Ovary (tissue), 9 donors: ENCODE data around the gene FREY1. TPM values are rescaled to one million over a fixed set of nuclear protein-coding genes. Genes with fewer than 3 reads are reported as not detected.
"Not testable (repeated sequence)": the region's sequence is repeated elsewhere in the genome, so short reads cannot be mapped to it uniquely, and the experiment has no call there.

Experiments
- DNase-seq, 5 donors: peaks; one replicate each; pipeline ENCODE4 v3.0.0-alpha.2; 2019 to 2020
- H3K27ac ChIP-seq, 2 donors: fragments of 200-600 bp; one replicate each; pipeline versions ENCODE4 v1.5.1 to v1.8.0; 2019 to 2022
- H3K27me3 ChIP-seq: fragments of 200-600 bp; one replicate; pipeline ENCODE4 v1.8.0; 2022
- H3K36me3 ChIP-seq: fragments of 200-600 bp; sonication (generic); one replicate; pipeline ENCODE4 v1.5.1; 2019
- H3K4me1 ChIP-seq: one replicate; pipeline ENCODE4 v1.8.1; 2013; ENCODE audit warnings: mild to moderate bottlenecking, moderate library complexity; ENCODE audit not compliant: insufficient read depth
- H3K4me3 ChIP-seq: fragments of 200-600 bp; sonication (generic); one replicate; pipeline ENCODE4 v1.5.1; 2017
- H3K9me3 ChIP-seq, 2 donors: fragments of 200-600 bp in 1 of 2; sonication (generic) in 1 of 2; one replicate each; pipeline versions ENCODE4 v1.5.1 to v1.8.1; 2013 to 2019; ENCODE audit warnings: mild to moderate bottlenecking in 1 of 2, moderate library complexity in 1 of 2
- EP300 ChIP-seq: sonication (generic); formaldehyde crosslinking; IDR thresholded peaks from one replicate; pipeline ENCODE4 v1.6.1; 2017; ENCODE audit warnings: antibody characterized with exemption
- POLR2A ChIP-seq: fragments of 450-650 bp; IDR thresholded peaks from one replicate; pipeline ENCODE4 v1.6.1; 2017; ENCODE audit warnings: antibody characterized with exemption, mild to moderate bottlenecking, moderate library complexity
- WGBS, 3 donors: extraction: QIAGEN DNeasy Blood & Tissue Kit in 1 of 3; methylation state at CpG; one replicate each; pipeline versions ENCODE4 v1.1.5 to v1.1.7; 2013 to 2017; 5-methylcytosine and 5-hydroxymethylcytosine counted together
- intact Hi-C, 4 donors: fragments of 100-400 bp; cut with DNase I; formaldehyde crosslinking; loops; one replicate each; pipeline versions ENCODE4 v1.11.0 to v1.15.1; 2022 to 2023
- polyA plus RNA-seq, 2 donors: library from polyadenylated mRNA; stranded (reverse); fragments of 200-250 nt in 1 of 2; fragments of 350-450 nt in 1 of 2; fragmentation: Illumina TruSeq in 1 of 2; extraction: RNeasy Lipid Tissue Mini Kit (QIAGEN cat#74804) in 1 of 2; gene quantifications; one replicate each; pipeline ENCODE4 v1.2.3, GENCODE V29; 2013 to 2014
- total RNA-seq, 7 donors: library from RNA; depleted of rRNA in 2 of 7; stranded (reverse); fragments of >200 nt in 2 of 7; fragmentation: NEBNext Ultra II Directional in 3 of 7; extraction: Animal tissue kit (Norgen Biotek cat#: 25700) in 3 of 7; gene quantifications; one replicate each; pipeline versions ENCODE4 v1.1.0 to v1.2.4, GENCODE V29; 2016 to 2023
- TF ChIP-seq, protein P1 (sequence below), 3 donors: fragments of 450-650 bp in 2 of 3; fragments of 200-600 bp in 1 of 3; IDR thresholded peaks; one replicate each; pipeline versions ENCODE4 v1.5.1 to v1.8.0; 2016 to 2022; ENCODE audit warnings: antibody characterized with exemption in 3 of 3, mild to moderate bottlenecking in 1 of 3
- donor health status: DM: no; HTN: no; CAD: no; lungs with moderate emphysema.
- donor health status: DM: no; HTN: no; CAD: no.
- donor health status: Bipolar disorder and iron deficiency.
- donor health status: DM: yes; HTN: yes; CAD: no.
- donor health status: DM: no; HTN: no; CAD: no.
- donor health status: DM: yes; HTN: yes; CAD: no.

FREY1 gene
- total and polyA plus RNA-seq, 9 donors: 0.23 to 1.6 (median 0.66) TPM; not detected in 2

DNA sequence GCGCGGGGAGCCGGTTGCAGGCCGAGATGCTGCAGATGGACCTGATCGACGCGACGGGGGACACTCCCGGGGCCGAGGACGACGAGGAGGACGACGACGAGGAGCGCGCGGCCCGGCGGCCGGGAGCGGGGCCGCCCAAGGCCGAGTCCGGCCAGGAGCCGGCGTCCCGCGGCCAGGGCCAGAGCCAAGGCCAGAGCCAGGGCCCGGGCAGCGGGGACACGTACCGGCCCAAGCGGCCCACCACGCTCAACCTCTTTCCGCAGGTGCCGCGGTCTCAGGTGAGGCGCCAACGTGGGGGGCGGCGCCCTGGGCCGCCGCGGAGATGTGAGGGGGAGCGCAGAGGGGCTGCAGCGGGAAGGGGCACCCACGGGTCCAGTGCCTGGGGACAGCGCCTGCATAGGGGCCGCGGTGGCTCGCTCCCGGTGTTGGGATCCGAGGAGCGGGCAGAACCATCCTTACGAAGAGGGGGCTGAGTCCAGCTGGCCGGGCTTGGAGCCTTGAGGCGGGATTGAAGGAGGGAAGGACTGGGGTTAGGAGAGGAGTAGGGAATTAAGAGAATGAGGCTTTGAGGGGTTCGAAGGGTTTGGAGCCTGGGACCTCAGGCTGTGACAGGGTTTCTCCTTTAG is 6.8 kb downstream of the FREY1 start:
- not testable (repeated sequence) for H3K9me3 ChIP-seq, H3K4me1 ChIP-seq, H3K36me3 ChIP-seq, H3K27me3 ChIP-seq, DNase-seq
- TF ChIP-seq POLR2A: peak; percentile 0
- H3K4me3 ChIP-seq: peak overlapping the region; percentile 38
- 1% methylated on average over 36 to 39 of the region's 59 CpGs for WGBS, 3 donors
- H3K27ac ChIP-seq: peak overlapping the region; percentile 13 to 64
- intact Hi-C loops: loop anchor here in 1 of 4 donors (1.0 kb wide), 1 partner anchor 53 kb away; the partner anchor contains the start of gene CRY2

DNA sequence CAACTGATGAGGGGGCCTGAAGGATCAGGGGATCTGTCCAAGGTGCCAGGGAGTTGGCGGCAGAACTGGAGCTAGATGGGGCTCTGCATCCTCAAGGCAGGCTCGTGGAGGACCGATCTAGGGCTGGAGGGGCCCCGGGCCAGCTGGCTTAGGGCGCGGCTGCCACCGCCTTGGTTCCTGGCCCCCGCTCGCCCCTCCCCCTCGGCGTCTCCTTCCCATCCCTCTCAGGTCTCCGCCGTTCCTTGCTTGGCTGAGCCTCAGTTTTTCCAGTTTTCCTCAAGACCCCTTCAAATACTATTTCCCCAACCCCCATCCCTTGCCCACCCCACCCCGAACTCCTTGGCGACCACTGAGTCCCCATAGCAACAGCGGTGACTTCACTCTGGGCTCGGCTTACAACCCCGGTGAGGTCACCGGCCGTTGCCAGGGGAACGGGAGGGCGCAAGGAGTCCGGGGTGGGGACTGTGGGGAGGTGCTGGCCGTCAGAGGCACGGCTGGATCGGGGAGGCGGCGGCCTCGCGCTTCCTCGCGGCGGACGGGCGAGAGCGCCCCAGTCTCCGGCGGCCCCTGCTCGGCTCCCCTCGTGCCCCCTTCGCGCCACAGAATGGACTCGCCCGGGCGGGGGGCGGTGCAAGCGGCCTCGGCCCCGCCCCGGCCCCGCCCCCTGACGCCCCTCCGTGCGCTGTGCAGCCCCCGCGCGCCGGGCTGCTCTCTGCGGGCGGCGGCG is 7.5 kb downstream of the FREY1 start:
- 0 to 1% (median 0%) methylated on average over 41 to 62 of the region's 62 CpGs for WGBS, 3 donors
- TF ChIP-seq EP300: no peak
- peak; percentile 56 for TF ChIP-seq POLR2A
- intact Hi-C loops: loop anchor here in 1 of 4 donors (1.0 kb wide), 1 partner anchor 52 kb away; the partner anchor contains the start of gene CRY2
- Histone ChIP-seq H3K9me3 (no peaks in the 10 kb centered on the region), H3K4me1 (peaks cover 6% of the 10 kb centered on the region), H3K36me3 (no peaks in the 10 kb centered on the region), H3K27me3 (no peaks in the 10 kb centered on the region), H3K4me3 (peak overlapping the region; percentile 38), H3K27ac (peak overlapping the region in 1 of 2 donors; percentile 64)
- peak; percentile 87 to 94 (median 92) for DNase-seq

DNA sequence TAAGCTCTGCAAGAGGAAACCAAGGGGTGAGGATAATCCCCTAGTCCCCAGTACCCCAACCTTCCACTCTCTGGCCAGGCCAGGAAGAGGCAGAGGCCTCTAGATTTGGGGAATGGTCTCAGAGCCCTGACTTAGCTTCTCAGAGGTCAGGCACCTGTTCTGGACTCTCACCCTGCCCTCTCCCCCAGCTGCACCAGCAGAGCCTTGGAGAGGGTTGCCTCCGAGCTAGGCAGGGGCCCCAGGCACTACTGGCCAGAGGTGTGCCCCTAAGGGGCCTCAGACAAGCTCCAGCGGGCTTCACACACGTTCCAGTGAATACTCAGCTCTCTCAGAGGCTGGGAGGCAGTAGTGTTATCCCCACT is 8.0 kb downstream of the FREY1 start:
- Histone ChIP-seq H3K36me3 (no peaks in the 10 kb centered on the region), H3K27me3 (no peaks in the 10 kb centered on the region), H3K27ac (no peak overlapping the region), H3K4me3 (peak overlapping the region; percentile 38), H3K4me1 (peaks cover 6% of the 10 kb centered on the region), H3K9me3 (no peaks in the 10 kb centered on the region)
- intact Hi-C loops: no loop called here
- no peak for TF ChIP-seq POLR2A
- TF ChIP-seq, protein P1, sequence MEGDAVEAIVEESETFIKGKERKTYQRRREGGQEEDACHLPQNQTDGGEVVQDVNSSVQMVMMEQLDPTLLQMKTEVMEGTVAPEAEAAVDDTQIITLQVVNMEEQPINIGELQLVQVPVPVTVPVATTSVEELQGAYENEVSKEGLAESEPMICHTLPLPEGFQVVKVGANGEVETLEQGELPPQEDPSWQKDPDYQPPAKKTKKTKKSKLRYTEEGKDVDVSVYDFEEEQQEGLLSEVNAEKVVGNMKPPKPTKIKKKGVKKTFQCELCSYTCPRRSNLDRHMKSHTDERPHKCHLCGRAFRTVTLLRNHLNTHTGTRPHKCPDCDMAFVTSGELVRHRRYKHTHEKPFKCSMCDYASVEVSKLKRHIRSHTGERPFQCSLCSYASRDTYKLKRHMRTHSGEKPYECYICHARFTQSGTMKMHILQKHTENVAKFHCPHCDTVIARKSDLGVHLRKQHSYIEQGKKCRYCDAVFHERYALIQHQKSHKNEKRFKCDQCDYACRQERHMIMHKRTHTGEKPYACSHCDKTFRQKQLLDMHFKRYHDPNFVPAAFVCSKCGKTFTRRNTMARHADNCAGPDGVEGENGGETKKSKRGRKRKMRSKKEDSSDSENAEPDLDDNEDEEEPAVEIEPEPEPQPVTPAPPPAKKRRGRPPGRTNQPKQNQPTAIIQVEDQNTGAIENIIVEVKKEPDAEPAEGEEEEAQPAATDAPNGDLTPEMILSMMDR (IDR thresholded peaks at IDR 0.05): no peak
- no peak for TF ChIP-seq EP300
- WGBS, 3 donors: 0 to 15% (median 8%) methylated on average over 1 to 3 of the region's 3 CpGs
- no peak for DNase-seq

DNA sequence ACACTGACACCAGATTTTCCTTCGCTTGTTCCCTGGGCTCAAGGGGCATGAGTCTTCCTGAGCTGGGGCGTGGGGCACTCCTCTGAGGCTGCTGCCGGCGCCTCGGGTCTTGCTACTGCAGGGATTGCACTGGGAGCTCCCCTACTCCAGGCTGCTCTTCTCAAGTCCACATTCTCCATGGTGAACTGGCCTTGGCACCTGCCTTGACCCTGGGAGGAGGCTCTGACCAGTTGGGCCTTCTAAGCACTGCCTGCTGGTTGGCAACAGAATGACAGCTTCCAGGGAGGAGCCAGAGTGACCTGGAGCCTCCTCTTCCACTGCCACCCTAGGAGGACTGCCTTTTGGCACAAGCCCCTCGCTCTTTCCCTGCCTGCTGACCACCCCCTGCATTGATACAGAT is 9.5 kb downstream of the FREY1 start:
- DNase-seq: no peak
- Histone ChIP-seq H3K27ac (no peak overlapping the region), H3K4me3 (no peak overlapping the region), H3K9me3 (no peaks in the 10 kb centered on the region), H3K4me1 (peaks cover 6% of the 10 kb centered on the region), H3K27me3 (no peaks in the 10 kb centered on the region), H3K36me3 (no peaks in the 10 kb centered on the region)
- TF ChIP-seq, protein P1 (IDR thresholded peaks at IDR 0.05): no peak
- TF ChIP-seq EP300 (no peak), POLR2A (no peak)
- intact Hi-C loops: no loop called here
- 76 to 82% (median 81%) methylated on average over 6 of the region's 6 CpGs for WGBS, 3 donors

DNA sequence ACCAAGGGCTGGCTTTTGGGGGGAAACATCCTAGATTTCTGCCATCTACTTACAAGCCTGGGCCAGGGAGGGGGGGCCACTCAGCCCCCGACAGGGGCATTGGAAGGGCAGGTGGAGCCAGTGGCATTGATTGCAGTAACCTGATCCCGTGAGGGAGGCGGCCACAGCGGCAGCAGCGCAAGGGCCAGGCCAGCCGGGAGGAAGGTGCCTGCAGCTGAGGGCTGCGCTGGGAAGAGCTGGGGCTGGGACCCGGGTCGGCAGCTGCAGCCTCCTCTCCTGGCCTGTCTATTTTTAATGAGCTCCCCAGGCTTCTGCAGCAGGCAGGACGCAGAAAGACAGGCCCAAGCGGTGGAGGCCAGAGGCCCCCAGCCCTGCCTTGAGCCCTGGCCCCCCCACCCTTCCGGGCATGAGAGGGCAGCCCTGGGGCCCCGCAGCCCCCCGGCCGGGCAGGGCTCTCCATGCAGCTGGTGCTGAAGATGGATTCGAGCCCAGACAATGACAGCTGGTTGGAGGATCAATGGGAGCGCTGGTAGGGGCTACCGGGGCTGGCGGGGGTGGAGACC is 10.6 kb downstream of the FREY1 start:
- Histone ChIP-seq H3K9me3 (no peaks in the 10 kb centered on the region), H3K36me3 (no peaks in the 10 kb centered on the region), H3K4me3 (no peak overlapping the region), H3K27ac (no peak overlapping the region), H3K27me3 (no peaks in the 10 kb centered on the region), H3K4me1 (peaks cover 6% of the 10 kb centered on the region)
- intact Hi-C loops: no loop called here
- 13 to 26% (median 13%) methylated on average over 15 to 19 of the region's 19 CpGs for WGBS, 3 donors
- TF ChIP-seq EP300 (no peak), POLR2A (no peak)
- TF ChIP-seq, protein P1 (IDR thresholded peaks at IDR 0.05): no peak
- no peak for DNase-seq
